ENCODE measurements around the gene ST6GALNAC1. TPM values are rescaled to one million over a fixed set of nuclear protein-coding genes. Genes with fewer than 3 reads are reported as not detected.
A peak's percentile ranks its signal among the peaks of the same experiment; 100 is the strongest.
"Not testable (repeated sequence)": the region's sequence is repeated elsewhere in the genome, so short reads cannot be mapped to it uniquely, and the experiment has no call there.

Gene ST6GALNAC1
- total RNA-seq, 4 donors from 2014 or later: 121 to 281 (median 182) TPM

DNA sequence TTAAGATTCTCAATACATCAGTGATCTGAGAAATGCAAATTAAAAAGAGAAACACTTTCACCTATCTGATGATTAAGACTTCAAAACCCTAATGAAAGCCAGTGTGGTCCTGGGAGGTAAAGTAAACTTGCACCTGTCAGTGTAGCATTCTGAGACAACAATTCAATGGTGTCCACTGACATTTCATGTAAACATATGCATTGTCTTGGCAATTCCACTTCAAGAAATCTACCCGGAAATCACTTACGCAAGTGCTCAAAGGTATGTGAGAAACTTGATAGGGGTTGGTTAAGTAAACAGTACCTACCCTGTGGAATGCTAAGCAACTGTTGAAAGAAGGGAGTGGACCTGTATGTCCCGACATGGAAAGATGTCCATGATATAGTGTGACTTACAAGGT, 2.1 kb downstream of the ST6GALNAC1 start:
- H3K4me1 ChIP-seq: peaks cover 0 to 40% (median 17%) of the 10 kb centered on the region in 4 donors
- WGBS, 2 donors (ENCODE audit: low coverage in 1 of 2): 22 to 29% methylated on average over 3 of the region's 3 CpGs
- in situ Hi-C loops (cut with MboI; ENCODE audit: low pct_ligation_motif_present in 1 of 4, low pct_unique_long_range_greater_than_20kb in 1 of 4, low sequenced_read_pairs in 3 of 4) (no loop called here), intact Hi-C loops (cut with DNase I; ENCODE audit: low total_unique reads) (no loop called here)
- peak overlapping the region; percentile 41 to 90 (median 86) for H3K27ac ChIP-seq
- no peak for DNase-seq
- H3K27me3 ChIP-seq: no peaks in the 10 kb centered on the region
- H3K4me3 ChIP-seq: peak overlapping the region in 3 of 4 donors; percentile 47 to 50 (median 48)
- TF ChIP-seq POLR2A (IDR thresholded peaks at IDR 0.05) (peak; percentile 25), EP300 (IDR thresholded peaks at IDR 0.05; ENCODE audit: low read depth) (peak; percentile 42), POLR2AphosphoS5 (IDR thresholded peaks at IDR 0.05) (peak; percentile 51 to 65 (median 64))
- TF ChIP-seq, protein P1, sequence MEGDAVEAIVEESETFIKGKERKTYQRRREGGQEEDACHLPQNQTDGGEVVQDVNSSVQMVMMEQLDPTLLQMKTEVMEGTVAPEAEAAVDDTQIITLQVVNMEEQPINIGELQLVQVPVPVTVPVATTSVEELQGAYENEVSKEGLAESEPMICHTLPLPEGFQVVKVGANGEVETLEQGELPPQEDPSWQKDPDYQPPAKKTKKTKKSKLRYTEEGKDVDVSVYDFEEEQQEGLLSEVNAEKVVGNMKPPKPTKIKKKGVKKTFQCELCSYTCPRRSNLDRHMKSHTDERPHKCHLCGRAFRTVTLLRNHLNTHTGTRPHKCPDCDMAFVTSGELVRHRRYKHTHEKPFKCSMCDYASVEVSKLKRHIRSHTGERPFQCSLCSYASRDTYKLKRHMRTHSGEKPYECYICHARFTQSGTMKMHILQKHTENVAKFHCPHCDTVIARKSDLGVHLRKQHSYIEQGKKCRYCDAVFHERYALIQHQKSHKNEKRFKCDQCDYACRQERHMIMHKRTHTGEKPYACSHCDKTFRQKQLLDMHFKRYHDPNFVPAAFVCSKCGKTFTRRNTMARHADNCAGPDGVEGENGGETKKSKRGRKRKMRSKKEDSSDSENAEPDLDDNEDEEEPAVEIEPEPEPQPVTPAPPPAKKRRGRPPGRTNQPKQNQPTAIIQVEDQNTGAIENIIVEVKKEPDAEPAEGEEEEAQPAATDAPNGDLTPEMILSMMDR (IDR thresholded peaks at IDR 0.05): no peak
- no peaks in the 10 kb centered on the region for H3K36me3 ChIP-seq
- no peaks in the 10 kb centered on the region for H3K9me3 ChIP-seq

DNA sequence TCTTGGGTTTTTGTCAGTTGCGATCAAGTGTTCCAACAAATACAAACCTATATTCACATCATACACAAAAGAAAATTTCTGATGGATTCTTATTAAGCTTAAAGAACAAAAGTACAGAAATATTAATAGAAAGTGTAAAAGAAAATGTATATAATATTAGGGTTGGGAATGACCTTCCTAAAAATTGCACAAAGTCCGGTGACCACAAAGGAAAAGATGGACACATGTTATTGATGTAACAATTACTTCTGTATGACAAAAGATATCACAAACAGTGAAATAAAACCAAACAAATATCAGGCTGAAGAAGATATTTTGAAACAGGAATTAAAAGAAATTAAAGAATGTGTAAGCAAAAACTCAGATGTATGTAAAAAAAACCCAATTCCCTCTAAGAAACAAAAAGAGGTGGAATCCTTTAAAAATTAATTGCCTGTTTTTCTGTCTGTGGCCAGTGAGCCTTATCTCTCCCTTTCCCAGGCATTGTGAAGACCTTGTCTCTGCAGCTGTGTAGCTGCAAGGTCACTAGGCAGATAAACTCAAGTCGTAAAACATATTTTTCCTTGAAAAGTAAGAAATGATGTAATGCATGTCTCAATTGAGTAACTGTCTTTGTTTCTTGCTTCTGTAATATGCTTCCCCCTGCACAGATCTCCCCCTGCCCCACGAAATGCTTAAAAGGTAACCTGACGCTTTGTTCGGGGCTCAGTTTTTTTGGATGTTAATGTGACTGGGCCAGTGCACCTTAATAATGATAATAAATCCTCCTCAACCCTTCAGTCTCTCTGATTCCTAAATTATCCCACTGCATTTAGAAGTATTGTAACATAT, 2.8 kb downstream of the ST6GALNAC1 start:
- TF ChIP-seq EP300 (IDR thresholded peaks at IDR 0.05; ENCODE audit: low read depth) (no peak), POLR2A (IDR thresholded peaks at IDR 0.05) (no peak), POLR2AphosphoS5 (IDR thresholded peaks at IDR 0.05) (no peak)
- TF ChIP-seq, protein P1 (IDR thresholded peaks at IDR 0.05): no peak

DNA sequence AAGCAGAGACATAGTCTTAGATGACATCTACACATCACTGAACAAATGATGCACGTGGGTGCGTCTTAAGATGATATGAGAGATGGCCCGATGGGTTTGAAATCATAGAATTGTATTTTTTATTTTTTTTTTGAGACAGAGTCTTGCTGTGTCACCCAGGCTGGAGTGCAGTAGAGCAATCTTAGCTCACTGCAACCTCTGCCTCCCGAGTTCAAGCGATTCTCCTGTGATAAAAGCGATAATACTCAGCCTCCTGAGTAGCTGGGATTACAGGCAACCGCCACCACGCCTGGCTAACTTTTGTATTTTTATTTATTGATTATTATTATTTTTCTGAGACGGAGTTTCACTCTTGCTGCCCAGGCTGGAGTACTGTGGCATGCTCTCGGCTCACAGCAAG, 5.3 kb downstream of the ST6GALNAC1 start:
- H3K27me3 ChIP-seq: no peaks in the 10 kb centered on the region
- H3K9me3 ChIP-seq: no peaks in the 10 kb centered on the region
- H3K4me3 ChIP-seq: peak overlapping the region in 2 of 4 donors; percentile 13 to 48
- in situ Hi-C loops (cut with MboI; ENCODE audit: low pct_ligation_motif_present in 1 of 4, low pct_unique_long_range_greater_than_20kb in 1 of 4, low sequenced_read_pairs in 3 of 4) (no loop called here), intact Hi-C loops (cut with DNase I; ENCODE audit: low total_unique reads) (no loop called here)
- H3K27ac ChIP-seq: peak overlapping the region in 1 of 4 donors; percentile 28
- no peak for DNase-seq
- 87 to 92% methylated on average over 5 to 10 of the region's 10 CpGs for WGBS, 2 donors (ENCODE audit: low coverage in 1 of 2)
- TF ChIP-seq EP300 (IDR thresholded peaks at IDR 0.05; ENCODE audit: low read depth) (no peak), POLR2AphosphoS5 (IDR thresholded peaks at IDR 0.05) (no peak), POLR2A (IDR thresholded peaks at IDR 0.05) (no peak)
- TF ChIP-seq, protein P1 (IDR thresholded peaks at IDR 0.05): no peak
- H3K4me1 ChIP-seq: peaks cover 0 to 24% (median 2%) of the 10 kb centered on the region in 4 donors
- H3K36me3 ChIP-seq: no peaks in the 10 kb centered on the region

More for the DNA sequence above, 2.8 kb downstream of the ST6GALNAC1 start:
- Histone ChIP-seq H3K4me3 (peak overlapping the region in 3 of 4 donors; percentile 47 to 50 (median 48)), H3K9me3 (no peaks in the 10 kb centered on the region), H3K4me1 (peaks cover 0 to 36% (median 16%) of the 10 kb centered on the region in 4 donors), H3K36me3 (no peaks in the 10 kb centered on the region), H3K27ac (peak overlapping the region; percentile 41 to 90 (median 86)), H3K27me3 (no peaks in the 10 kb centered on the region)
- 49 to 59% methylated on average over 6 of the region's 6 CpGs for WGBS, 2 donors (ENCODE audit: low coverage in 1 of 2)
- in situ Hi-C loops (cut with MboI; ENCODE audit: low pct_ligation_motif_present in 1 of 4, low pct_unique_long_range_greater_than_20kb in 1 of 4, low sequenced_read_pairs in 3 of 4): no loop called here
- no peak for DNase-seq
- intact Hi-C loops (cut with DNase I; ENCODE audit: low total_unique reads): no loop called here

DNA sequence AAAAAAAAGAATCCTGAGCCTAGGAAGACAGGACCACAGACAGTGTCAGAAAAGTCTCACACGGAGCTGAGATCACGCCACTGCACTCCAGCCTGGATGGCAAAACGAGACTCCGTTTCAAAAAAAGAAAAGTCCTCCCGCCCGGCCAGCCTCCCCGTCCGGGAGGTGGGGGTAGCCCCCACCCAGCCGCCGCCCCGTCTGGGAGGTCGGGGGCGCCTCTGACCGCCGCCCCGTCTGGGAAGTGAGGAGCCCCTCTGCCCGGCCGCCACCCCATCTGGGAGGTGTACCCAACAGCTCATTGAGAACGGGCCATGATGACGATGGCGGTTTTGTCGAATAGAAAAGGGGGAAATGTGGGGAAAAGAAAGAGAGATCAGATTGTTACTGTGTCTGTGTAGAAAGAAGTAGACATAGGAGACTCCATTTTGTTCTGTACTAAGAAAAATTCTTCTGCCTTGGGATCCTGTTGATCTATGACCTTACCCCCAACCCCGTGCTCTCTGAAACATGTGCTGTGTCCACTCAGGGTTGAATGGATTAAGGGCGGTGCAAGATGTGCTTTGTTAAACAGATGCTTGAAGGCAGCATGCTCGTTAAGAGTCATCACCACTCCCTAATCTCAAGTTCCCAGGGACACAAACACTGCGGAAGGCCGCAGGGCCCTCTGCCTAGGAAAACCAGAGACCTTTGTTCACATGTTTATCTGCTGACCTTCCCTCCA, 6.9 kb downstream of the ST6GALNAC1 start:
- intact Hi-C loops (cut with DNase I; ENCODE audit: low total_unique reads); DNase-seq; H3K27me3 ChIP-seq; in situ Hi-C loops (cut with MboI; ENCODE audit: low pct_ligation_motif_present in 1 of 4, low pct_unique_long_range_greater_than_20kb in 1 of 4, low sequenced_read_pairs in 3 of 4); H3K4me3 ChIP-seq; H3K9me3 ChIP-seq; H3K27ac ChIP-seq; H3K36me3 ChIP-seq: not testable (repeated sequence)
- WGBS, 2 donors (ENCODE audit: low coverage in 1 of 2): 83% methylated on average over 22 of the region's 27 CpGs; no CpG with 5 or more reads in 1 of the 2 donors
- peaks cover 0 to 26% (median 2%) of the 10 kb centered on the region in 4 donors for H3K4me1 ChIP-seq

All from transverse colon (tissue), 4 donors.